ENCODE results near the gene LCNL1. TPM values are rescaled to one million over a fixed set of nuclear protein-coding genes. Genes with fewer than 3 reads are reported as not detected.

LCNL1 gene
- total and polyA plus RNA-seq, 5 donors from 2014 or later, result not detected

DNA sequence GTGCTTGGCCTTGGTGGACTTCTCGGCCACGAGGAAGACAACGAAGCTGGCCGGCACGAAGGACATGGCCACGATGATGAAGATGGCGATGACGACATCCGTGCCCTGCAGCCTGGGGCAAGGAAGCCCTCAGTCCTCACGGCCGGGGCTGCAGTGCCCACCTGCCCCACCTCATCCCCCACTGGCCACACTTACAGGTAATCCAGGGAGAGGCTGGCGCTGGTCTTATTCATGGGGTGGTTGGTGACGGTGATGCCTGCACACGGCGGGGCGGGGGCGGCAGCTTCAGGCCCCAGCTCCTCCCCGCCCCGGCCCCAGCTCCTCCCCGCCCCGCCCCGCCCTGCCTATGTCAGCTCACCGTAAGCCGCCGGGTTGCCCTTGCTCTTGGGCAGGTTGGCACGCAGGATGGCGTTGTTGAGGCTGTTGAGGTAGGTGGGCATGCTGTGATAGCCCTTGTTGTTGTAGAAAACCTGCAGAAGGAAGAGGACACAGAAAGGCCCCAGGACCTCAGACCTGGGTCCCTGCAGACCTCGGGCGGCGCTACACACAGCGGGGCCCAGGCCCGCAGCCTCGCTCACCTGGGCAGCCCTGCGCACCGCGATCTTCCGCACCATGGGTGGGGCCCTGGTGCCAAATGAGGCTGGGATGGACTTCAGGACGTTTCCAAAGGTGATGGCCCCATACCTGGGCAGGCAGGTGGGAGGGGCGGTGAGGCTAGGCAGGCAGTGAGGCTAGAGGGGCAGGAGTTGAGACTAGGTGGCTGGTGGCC lies 29.3 kb downstream of the LCNL1 start:
- Histone ChIP-seq H3K9me3 (ENCODE audit: control insufficient read depth in 2 of 2, low read length in 2 of 2) (no peaks in the 10 kb centered on the region), H3K4me1 (ENCODE audit: control insufficient read depth, insufficient read depth, low read length, poor library complexity, severe bottlenecking) (no peaks in the 10 kb centered on the region), H3K36me3 (ENCODE audit: control insufficient read depth, insufficient read depth, low read length) (peaks cover 11% of the 10 kb centered on the region), H3K27me3 (ENCODE audit: control insufficient read depth, insufficient read depth, low read length) (no peaks in the 10 kb centered on the region), H3K4me3 (ENCODE audit: low read depth, low read length) (no peak overlapping the region), H3K27ac (ENCODE audit: insufficient read depth, low read length, poor library complexity, severe bottlenecking) (no peak overlapping the region)
- Mint-ChIP-seq H3K27ac (no peak overlapping the region), H3K27me3 (no peaks in the 10 kb centered on the region), H3K4me1 (no peaks in the 10 kb centered on the region), H3K36me3 (peaks cover 4% of the 10 kb centered on the region), H3K4me3 (no peak overlapping the region), H3K9me3 (peaks cover 0 to 2% (median 0%) of the 10 kb centered on the region in 7 donors)
- no peak for DNase-seq
- ATAC-seq (ENCODE audit: low read depth in 2 of 2), result no peak

GRCh38 chr9:137012694-137013570 lies 30.1 kb downstream of the LCNL1 start:
- peaks cover 11% of the 10 kb centered on the region for H3K36me3 ChIP-seq (ENCODE audit: control insufficient read depth, insufficient read depth, low read length)
- H3K4me3 Mint-ChIP-seq, result no peak overlapping the region
- H3K4me1 ChIP-seq (ENCODE audit: control insufficient read depth, insufficient read depth, low read length, poor library complexity, severe bottlenecking), result no peaks in the 10 kb centered on the region
- H3K27me3 Mint-ChIP-seq, result no peaks in the 10 kb centered on the region
- peaks cover 4% of the 10 kb centered on the region for H3K36me3 Mint-ChIP-seq
- no peak overlapping the region for H3K4me3 ChIP-seq (ENCODE audit: low read depth, low read length)
- no peak overlapping the region for H3K27ac Mint-ChIP-seq
- H3K4me1 Mint-ChIP-seq, result no peaks in the 10 kb centered on the region
- H3K27me3 ChIP-seq (ENCODE audit: control insufficient read depth, insufficient read depth, low read length), result no peaks in the 10 kb centered on the region
- H3K27ac ChIP-seq (ENCODE audit: insufficient read depth, low read length, poor library complexity, severe bottlenecking), result no peak overlapping the region
- no peak for DNase-seq
- H3K9me3 ChIP-seq (ENCODE audit: control insufficient read depth in 2 of 2, low read length in 2 of 2), result no peaks in the 10 kb centered on the region
- peaks cover 0 to 2% (median 0%) of the 10 kb centered on the region in 7 donors for H3K9me3 Mint-ChIP-seq
- no peak for ATAC-seq (ENCODE audit: low read depth in 2 of 2)

- Histone ChIP-seq H3K27me3 (ENCODE audit: control insufficient read depth, insufficient read depth, low read length) (no peaks in the 10 kb centered on the region), H3K9me3 (ENCODE audit: control insufficient read depth in 2 of 2, low read length in 2 of 2) (no peaks in the 10 kb centered on the region), H3K27ac (ENCODE audit: insufficient read depth, low read length, poor library complexity, severe bottlenecking) (no peak overlapping the region), H3K4me1 (ENCODE audit: control insufficient read depth, insufficient read depth, low read length, poor library complexity, severe bottlenecking) (no peaks in the 10 kb centered on the region), H3K4me3 (ENCODE audit: low read depth, low read length) (no peak overlapping the region), H3K36me3 (ENCODE audit: control insufficient read depth, insufficient read depth, low read length) (peaks cover 11% of the 10 kb centered on the region)
- H3K9me3 Mint-ChIP-seq, result peaks cover 0 to 2% (median 0%) of the 10 kb centered on the region in 7 donors
- H3K27ac Mint-ChIP-seq, result no peak overlapping the region
- H3K4me3 Mint-ChIP-seq, result no peak overlapping the region
- ATAC-seq (ENCODE audit: low read depth in 2 of 2) (no peak), DNase-seq (no peak)
- no peaks in the 10 kb centered on the region for H3K27me3 Mint-ChIP-seq
- H3K36me3 Mint-ChIP-seq, result peaks cover 4% of the 10 kb centered on the region
- H3K4me1 Mint-ChIP-seq, result peaks cover 0 to under 1% (median 0%) of the 10 kb centered on the region in 4 donors
Measured at GRCh38 chr9:137013571-137013940, 30.8 kb downstream of the LCNL1 start.

DNA sequence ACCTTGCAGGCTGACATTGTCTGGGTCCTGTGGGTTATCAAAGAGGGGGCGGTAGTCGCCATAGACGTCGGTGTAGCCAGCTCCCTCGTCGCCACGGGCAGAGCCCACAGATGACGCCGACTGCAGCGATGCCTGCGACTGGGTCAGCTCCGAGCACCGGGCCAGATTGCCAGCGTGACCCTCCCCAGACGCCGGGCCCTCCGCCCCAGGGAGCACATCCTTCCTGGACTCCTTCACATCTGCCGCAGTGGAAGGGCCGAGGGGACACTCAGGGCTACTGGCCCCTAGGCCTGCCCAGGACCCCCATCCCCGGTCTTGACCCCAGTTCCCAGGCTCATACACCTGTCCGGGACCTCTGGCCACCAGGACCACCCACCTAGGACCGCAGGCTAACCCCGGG lies 31.4 kb downstream of the LCNL1 start:
- Mint-ChIP-seq H3K27ac (no peak overlapping the region), H3K27me3 (no peaks in the 10 kb centered on the region), H3K9me3 (peaks cover 0 to 2% (median 0%) of the 10 kb centered on the region in 7 donors), H3K4me3 (no peak overlapping the region), H3K4me1 (peaks cover 0 to 2% (median 0%) of the 10 kb centered on the region in 4 donors), H3K36me3 (peaks cover 4% of the 10 kb centered on the region)
- Histone ChIP-seq H3K27me3 (ENCODE audit: control insufficient read depth, insufficient read depth, low read length) (no peaks in the 10 kb centered on the region), H3K4me1 (ENCODE audit: control insufficient read depth, insufficient read depth, low read length, poor library complexity, severe bottlenecking) (no peaks in the 10 kb centered on the region), H3K4me3 (ENCODE audit: low read depth, low read length) (no peak overlapping the region), H3K27ac (ENCODE audit: insufficient read depth, low read length, poor library complexity, severe bottlenecking) (no peak overlapping the region), H3K36me3 (ENCODE audit: control insufficient read depth, insufficient read depth, low read length) (peaks cover 11% of the 10 kb centered on the region), H3K9me3 (ENCODE audit: control insufficient read depth in 2 of 2, low read length in 2 of 2) (no peaks in the 10 kb centered on the region)
- DNase-seq (no peak), ATAC-seq (ENCODE audit: low read depth in 2 of 2) (no peak)

GRCh38 chr9:137014776-137015539 lies 32.2 kb downstream of the LCNL1 start:
- H3K36me3 ChIP-seq (ENCODE audit: control insufficient read depth, insufficient read depth, low read length), result peaks cover 11% of the 10 kb centered on the region
- H3K27me3 ChIP-seq (ENCODE audit: control insufficient read depth, insufficient read depth, low read length), result no peaks in the 10 kb centered on the region
- ATAC-seq (ENCODE audit: low read depth in 2 of 2) (no peak), DNase-seq (no peak)
- Mint-ChIP-seq H3K4me1 (peaks cover 0 to 5% (median 0%) of the 10 kb centered on the region in 4 donors), H3K27ac (no peak overlapping the region), H3K36me3 (peaks cover 4% of the 10 kb centered on the region), H3K9me3 (peaks cover 0 to 2% (median 0%) of the 10 kb centered on the region in 7 donors), H3K27me3 (no peaks in the 10 kb centered on the region), H3K4me3 (no peak overlapping the region)
- H3K9me3 ChIP-seq (ENCODE audit: control insufficient read depth in 2 of 2, low read length in 2 of 2), result no peaks in the 10 kb centered on the region
- no peaks in the 10 kb centered on the region for H3K4me1 ChIP-seq (ENCODE audit: control insufficient read depth, insufficient read depth, low read length, poor library complexity, severe bottlenecking)
- no peak overlapping the region for H3K27ac ChIP-seq (ENCODE audit: insufficient read depth, low read length, poor library complexity, severe bottlenecking)
- no peak overlapping the region for H3K4me3 ChIP-seq (ENCODE audit: low read depth, low read length)

DNA sequence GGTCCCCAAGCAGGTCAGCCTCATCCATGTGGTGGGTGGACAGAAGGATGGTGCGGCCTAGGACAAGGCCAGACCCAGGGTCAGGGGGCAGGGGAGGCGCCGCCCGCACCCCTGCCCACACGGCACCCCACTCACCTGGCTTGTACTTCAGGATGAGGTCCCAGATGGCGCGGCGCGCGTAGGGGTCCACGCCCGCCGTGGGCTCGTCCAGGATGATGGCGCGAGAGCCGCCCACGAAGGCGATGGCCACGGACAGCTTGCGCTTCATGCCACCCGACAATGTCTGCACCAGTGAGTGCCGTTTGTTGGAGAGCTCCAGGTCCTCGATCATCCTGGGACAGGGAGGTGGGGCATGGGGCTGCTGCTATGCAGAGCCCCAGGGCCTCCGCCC lies 32.7 kb downstream of the LCNL1 start:
- ATAC-seq (ENCODE audit: low read depth in 2 of 2) (no peak), DNase-seq (no peak)
- Mint-ChIP-seq H3K4me1 (peaks cover 0 to 5% (median 0%) of the 10 kb centered on the region in 4 donors), H3K27ac (no peak overlapping the region), H3K9me3 (peaks cover 0 to 2% (median 0%) of the 10 kb centered on the region in 7 donors), H3K27me3 (no peaks in the 10 kb centered on the region), H3K36me3 (peaks cover 4% of the 10 kb centered on the region), H3K4me3 (no peak overlapping the region)
- Histone ChIP-seq H3K36me3 (ENCODE audit: control insufficient read depth, insufficient read depth, low read length) (peaks cover 11% of the 10 kb centered on the region), H3K4me1 (ENCODE audit: control insufficient read depth, insufficient read depth, low read length, poor library complexity, severe bottlenecking) (no peaks in the 10 kb centered on the region), H3K4me3 (ENCODE audit: low read depth, low read length) (no peak overlapping the region), H3K27me3 (ENCODE audit: control insufficient read depth, insufficient read depth, low read length) (no peaks in the 10 kb centered on the region), H3K9me3 (ENCODE audit: control insufficient read depth in 2 of 2, low read length in 2 of 2) (no peaks in the 10 kb centered on the region), H3K27ac (ENCODE audit: insufficient read depth, low read length, poor library complexity, severe bottlenecking) (no peak overlapping the region)

DNA sequence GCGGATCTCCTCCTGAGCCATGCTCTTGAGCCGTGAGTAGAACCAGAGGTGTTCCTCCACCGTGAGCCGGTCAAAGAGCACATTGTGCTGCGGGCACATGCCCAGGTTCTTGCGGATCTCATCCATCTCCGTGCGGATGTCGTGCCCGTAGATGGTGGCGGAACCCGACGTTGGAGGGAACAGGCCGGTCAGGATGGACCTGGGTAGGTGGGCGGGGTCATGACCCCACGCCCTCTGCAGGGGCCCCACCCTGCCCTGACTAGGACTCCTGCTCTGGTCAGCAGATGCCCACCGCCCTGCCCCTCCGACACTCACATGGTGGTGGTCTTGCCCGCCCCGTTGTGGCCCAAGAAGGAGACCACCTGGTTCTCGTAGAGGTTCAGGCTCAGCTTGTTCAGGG lies 33.2 kb downstream of the LCNL1 start:
- no peaks in the 10 kb centered on the region for H3K4me1 ChIP-seq (ENCODE audit: control insufficient read depth, insufficient read depth, low read length, poor library complexity, severe bottlenecking)
- H3K4me3 ChIP-seq (ENCODE audit: low read depth, low read length), result no peak overlapping the region
- Mint-ChIP-seq H3K27ac (no peak overlapping the region), H3K27me3 (no peaks in the 10 kb centered on the region), H3K4me1 (peaks cover 0 to 5% (median 0%) of the 10 kb centered on the region in 4 donors), H3K4me3 (no peak overlapping the region), H3K36me3 (peaks cover 4% of the 10 kb centered on the region), H3K9me3 (peaks cover 0 to 2% (median 0%) of the 10 kb centered on the region in 7 donors)
- ATAC-seq (ENCODE audit: low read depth in 2 of 2), result no peak
- H3K27me3 ChIP-seq (ENCODE audit: control insufficient read depth, insufficient read depth, low read length), result no peaks in the 10 kb centered on the region
- no peak overlapping the region for H3K27ac ChIP-seq (ENCODE audit: insufficient read depth, low read length, poor library complexity, severe bottlenecking)
- no peak for DNase-seq
- no peaks in the 10 kb centered on the region for H3K9me3 ChIP-seq (ENCODE audit: control insufficient read depth in 2 of 2, low read length in 2 of 2)
- peaks cover 11% of the 10 kb centered on the region for H3K36me3 ChIP-seq (ENCODE audit: control insufficient read depth, insufficient read depth, low read length)
